ENCODE measurements around the gene PCDHB5.
"Not testable (repeated sequence)": the region's sequence is repeated elsewhere in the genome, so short reads cannot be mapped to it uniquely, and the experiment has no call there.

DNA sequence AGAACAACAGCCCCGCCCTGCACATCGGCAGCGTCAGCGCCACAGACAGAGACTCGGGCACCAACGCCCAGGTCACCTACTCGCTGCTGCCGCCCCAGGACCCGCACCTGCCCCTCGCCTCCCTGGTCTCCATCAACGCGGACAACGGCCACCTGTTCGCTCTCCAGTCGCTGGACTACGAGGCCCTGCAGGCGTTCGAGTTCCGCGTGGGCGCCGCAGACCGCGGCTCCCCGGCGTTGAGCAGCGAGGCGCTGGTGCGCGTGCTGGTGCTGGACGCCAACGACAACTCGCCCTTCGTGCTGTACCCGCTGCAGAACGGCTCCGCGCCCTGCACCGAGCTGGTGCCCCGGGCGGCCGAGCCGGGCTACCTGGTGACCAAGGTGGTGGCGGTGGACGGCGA, 38.8 kb upstream of the PCDHB5 start:
- TF ChIP-seq, protein P1, sequence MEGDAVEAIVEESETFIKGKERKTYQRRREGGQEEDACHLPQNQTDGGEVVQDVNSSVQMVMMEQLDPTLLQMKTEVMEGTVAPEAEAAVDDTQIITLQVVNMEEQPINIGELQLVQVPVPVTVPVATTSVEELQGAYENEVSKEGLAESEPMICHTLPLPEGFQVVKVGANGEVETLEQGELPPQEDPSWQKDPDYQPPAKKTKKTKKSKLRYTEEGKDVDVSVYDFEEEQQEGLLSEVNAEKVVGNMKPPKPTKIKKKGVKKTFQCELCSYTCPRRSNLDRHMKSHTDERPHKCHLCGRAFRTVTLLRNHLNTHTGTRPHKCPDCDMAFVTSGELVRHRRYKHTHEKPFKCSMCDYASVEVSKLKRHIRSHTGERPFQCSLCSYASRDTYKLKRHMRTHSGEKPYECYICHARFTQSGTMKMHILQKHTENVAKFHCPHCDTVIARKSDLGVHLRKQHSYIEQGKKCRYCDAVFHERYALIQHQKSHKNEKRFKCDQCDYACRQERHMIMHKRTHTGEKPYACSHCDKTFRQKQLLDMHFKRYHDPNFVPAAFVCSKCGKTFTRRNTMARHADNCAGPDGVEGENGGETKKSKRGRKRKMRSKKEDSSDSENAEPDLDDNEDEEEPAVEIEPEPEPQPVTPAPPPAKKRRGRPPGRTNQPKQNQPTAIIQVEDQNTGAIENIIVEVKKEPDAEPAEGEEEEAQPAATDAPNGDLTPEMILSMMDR (IDR thresholded peaks at IDR 0.05) = not testable (repeated sequence)
- not testable (repeated sequence) for TF ChIP-seq POLR2AphosphoS5 (IDR thresholded peaks at IDR 0.05; ENCODE audit: low read depth, low read length); RXRA (IDR thresholded peaks at IDR 0.05; ENCODE audit: borderline replicate concordance, low read depth); MXI1 (IDR thresholded peaks at IDR 0.05; ENCODE audit: low read depth, low read length); GABPA (IDR thresholded peaks at IDR 0.05; ENCODE audit: low read depth)

Data from SK-N-SH (cell line).